ENCODE data around the gene PTDSS2.

PTDSS2 gene

DNA sequence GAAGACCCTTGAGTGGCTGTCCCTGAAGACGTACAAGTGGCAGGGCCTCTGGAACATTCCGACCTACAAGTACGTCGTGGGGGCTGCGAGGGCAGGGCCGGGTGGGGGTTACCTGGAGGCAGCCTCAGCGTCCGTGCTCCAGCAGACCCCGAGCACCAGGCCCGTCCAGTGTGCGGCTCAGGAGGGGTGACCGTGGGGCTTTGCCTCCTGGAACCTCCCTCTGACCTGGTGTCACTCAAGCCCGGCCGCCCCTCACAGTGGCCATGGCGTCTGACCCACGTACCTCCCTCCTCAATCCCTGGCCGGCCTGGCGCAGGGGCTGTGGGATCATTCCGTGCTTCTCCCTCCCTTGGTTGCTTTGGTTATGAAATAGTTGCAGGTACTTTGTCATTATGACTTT, 38.5 kb downstream of the PTDSS2 start:
- DNase-seq = no peak

DNA sequence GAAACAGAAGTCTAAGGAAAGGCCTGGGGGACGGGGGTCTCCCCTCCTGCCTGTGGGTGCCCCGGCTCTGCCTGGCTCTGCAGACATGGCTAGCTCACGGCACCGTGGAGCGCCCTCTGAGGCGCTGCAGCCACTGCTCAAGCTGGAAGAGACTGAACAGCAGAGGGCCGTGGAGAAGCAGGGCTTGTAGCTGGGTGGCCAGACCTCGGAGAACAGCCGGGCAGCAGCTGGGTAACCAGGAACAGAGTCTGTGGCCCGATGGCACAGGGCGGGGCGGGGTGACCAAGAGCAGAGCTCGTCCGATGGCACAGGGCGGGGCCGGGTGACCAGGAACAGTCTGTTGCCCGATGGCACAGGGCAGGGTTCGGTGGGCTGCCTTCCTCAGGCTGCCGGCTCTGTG, 38.9 kb downstream of the PTDSS2 start:
- peak in 2 of 56 donors; percentile 25 to 47 for DNase-seq

DNA sequence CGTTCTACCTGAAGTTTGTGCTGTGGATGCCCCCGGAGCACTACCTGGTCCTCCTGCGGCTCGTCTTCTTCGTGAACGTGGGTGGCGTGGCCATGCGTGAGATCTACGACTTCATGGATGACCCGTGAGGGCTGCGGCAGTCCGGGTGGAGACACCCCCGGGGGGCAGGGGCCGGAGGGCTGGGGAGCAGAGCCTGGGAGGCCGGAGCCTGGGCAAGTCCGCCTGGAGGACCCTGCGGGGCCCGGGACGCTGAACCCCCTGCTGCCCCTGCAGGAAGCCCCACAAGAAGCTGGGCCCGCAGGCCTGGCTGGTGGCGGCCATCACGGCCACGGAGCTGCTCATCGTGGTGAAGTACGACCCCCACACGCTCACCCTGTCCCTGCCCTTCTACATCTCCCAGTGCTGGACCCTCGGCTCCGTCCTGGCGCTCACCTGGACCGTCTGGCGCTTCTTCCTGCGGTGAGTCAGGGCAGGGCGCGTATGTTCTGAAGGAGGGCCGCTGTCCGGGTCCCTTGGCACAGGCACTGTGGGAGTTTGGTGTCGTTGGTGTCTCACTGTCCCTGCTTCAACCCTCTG, 39.6 kb downstream of the PTDSS2 start:
- DNase-seq = no peak

DNA sequence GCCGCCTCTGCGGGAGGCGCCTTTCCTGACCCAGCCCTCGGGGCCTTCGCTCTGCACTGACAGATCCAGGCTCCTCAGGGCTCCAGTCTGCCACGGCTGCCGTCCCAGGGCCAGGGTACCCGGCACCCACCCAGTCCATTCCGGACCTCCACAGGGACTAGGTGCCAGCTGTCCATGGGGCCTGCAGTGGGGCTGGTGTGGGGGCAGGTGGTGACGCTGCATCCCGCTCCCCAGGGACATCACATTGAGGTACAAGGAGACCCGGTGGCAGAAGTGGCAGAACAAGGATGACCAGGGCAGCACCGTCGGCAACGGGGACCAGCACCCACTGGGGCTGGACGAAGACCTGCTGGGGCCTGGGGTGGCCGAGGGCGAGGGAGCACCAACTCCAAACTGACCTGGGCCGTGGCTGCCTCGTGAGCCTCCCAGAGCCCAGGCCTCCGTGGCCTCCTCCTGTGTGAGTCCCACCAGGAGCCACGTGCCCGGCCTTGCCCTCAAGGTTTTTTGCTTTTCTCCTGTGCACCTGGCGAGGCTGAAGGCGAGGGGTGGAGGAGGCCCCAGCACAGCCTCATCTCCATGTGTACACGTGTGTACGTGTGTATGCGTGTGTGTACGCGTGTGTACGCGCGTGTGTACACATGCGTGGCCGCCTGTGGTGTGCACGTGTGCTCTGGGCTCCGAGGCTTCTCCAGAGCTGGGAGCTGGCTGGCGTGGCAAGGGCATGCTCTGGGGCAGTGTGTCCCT, 40.3 kb downstream of the PTDSS2 start:
- no peak for DNase-seq

DNA sequence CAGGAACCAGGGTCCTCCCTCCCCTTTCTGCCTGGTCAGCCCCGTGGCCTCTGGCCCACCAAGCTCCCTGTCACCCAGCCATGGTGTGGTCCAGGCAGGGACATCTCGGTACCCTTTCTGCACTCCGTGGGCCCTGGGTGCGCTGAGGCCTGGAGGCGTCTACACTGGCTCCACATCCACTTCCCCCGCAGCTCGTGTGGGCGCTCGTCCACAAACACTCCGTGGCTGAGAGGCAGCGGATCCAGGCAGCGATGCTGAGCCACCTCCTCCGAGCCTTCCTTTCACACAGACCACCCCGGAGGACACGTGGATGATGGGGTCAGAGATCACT, 40.8 kb downstream of the PTDSS2 start:
- no peak for DNase-seq

DNA sequence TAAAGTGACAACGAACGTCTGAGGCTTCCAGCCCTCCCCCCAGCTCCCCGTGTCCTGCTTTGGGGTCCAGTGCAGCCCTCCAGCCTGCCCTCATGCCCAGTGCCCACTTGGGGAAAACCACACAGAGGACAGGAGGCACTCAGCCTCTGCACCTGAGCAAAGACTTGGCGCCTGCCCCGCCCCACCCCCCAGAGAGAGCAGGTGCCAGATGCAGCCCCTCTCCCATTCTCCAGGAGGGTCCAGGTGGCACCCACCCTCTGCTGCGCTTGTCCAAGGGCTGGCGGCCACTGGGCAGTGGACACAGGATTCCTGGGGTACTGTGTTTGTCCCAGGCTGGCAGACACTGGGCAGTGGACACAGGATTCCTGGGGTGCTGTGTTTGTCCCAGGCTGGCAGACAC, 41.3 kb downstream of the PTDSS2 start:
- DNase-seq = no peak

DNA sequence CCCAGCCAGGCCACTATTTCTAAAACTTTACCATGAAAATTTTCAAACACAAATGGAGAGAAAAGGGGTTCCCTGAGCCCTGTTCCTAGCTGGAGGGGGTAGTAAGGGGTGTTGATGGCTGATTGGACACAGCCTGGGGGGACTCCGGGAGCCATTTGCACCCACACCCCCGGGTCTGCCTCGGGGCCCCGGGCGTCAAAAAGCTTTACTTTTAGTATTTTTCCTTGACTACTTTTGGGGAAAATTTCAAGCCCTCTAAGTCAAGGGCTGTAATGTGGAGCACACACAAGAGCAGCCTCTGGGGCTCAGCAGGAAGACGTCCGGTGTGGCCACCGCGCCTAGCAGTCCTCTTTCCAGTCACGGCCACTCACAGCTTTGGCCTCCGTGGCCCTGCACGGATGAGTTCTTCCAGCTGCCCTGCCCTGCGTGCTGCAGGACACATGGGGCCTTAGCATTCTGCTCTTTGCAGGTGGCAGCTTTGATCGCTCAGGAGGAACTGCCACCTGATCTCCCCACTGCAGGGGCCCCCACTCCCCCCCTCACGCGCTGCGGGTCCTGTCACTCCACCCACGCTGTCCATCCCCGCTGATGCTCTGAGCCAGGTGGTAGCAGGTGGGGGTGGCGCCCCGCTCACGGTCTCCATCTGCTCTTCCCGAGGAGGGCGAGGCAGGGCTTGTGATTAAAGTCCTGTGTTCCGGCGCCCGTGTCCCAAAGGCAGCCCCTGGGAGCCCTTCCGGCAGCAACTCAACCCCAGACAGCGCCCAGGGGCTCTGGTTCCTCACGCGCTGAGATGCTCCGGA, 42.5 kb downstream of the PTDSS2 start:
- DNase-seq = no peak

DNA sequence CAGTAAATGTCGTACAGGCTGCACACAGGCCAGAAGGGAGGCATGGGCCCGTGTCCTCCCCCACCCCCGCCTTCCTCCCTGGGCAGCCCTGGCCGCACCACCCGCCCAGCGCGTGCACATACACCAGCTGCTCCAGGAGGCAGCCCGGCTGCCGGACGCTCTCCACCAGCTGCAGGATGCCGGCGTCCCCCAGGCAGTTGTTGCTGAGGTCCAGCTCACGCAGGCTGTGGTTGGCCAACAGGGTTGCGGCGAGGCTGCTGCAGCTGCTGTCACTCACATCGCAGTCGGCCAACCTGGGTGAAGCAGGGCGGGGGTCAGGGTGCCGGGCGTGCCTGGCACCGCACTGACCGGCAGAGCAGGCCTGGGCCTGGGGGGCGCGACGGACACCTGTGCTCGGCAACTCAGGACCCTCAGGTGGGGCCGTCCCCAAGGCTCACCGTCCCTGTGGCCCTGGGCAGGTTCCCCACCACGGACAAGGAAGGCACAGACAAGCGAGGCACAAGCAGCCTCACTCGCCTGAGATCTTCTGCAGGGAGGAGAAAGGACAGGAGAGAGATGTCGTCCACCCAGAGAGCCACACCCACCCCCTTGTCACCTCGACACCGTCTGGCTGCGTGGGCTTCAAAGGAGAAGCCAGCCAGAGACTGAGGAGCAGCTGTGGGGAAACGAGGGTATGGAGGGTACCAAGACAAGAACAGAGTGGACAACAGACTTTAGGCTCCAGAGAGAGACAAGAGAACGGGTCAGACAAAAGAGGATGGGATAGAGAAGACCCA, 44.9 kb downstream of the PTDSS2 start:
- DNase-seq = peak in 52 of 56 donors; percentile 25 to 94 (median 73)

DNA sequence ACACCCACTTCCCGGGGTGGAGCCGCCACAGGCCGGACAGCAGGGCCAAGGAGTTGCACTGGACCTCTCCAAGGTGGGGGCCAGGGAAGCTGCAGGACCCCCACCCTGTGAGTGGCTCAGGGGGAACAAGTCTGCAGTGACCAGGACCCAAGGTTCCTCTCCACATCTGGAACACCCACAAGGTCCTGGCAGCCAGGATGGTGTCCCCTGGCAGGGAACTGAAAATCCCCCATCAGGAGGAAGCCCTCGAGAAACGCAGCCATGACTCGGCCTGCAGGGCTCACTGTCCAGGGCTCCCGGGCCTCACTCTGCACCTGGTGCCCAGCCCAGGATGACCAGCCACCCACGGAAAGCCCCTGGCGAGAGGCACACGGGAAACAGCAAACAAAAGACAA, 45.5 kb downstream of the PTDSS2 start:
- no peak for DNase-seq

DNA sequence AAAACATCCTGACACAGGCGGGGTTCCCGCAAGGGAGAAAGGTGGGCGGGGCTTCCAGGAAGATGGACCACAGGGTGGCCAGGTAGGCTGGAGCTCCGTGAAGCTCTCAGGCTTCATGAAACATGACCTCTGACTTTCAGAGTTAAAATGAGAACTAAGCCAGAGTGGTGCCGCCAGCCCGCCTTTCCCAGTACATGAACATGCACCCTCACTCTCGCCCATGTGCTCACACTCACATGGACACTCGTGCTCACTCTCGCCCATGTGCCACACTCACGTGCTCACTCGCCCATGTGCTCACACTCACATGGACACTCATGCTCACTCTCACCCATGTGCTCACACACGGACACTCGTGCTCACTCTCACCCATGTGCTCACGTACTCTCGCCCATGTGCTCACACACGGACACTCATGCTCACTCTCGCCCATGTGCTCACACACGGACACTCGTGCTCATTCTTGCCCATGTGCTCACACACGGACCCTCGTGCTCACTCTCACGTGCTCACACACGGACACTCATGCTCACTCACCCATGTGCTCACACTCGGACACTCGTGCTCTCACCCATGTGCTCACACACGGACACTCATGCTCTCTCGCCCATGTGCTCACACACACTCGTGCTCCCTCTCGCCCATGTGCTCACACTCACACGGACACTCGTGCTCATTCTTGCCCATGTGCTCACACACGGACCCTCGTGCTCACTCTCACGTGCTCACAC, 46.9 kb downstream of the PTDSS2 start:
- peak in 1 of 56 donors; percentile 42 for DNase-seq

DNA sequence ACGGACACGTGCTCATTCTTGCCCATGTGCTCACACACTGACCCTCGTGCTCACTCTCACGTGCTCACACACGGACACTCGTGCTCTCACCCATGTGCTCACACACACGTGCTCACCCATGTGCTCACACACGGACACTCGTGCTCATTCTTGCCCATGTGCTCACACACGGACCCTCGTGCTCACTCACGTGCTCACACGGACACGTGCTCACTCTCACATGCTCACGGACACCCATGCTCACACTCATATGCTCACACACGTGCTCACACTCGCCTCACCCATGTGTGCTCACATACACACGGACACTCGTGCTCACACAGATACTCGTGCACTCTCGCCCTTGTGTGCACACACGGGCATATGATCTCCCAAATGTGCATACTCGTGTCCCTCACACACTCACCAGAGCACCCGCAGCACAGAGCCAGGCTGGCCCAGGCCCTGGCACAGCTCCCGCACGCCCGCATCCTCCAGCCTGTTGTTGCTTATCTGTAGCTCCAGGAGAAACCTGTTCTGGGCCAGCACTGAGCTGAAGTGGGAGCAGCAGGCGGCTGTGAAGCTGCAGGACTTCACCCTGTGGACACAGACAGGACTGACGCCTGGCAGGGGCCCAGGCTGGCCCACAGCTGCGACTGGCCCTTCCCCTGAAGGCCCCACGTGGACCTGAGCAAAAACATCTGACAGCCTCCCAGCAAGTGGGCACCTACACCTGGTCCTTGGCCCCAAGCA, 47.7 kb downstream of the PTDSS2 start:
- no peak for DNase-seq

DNA sequence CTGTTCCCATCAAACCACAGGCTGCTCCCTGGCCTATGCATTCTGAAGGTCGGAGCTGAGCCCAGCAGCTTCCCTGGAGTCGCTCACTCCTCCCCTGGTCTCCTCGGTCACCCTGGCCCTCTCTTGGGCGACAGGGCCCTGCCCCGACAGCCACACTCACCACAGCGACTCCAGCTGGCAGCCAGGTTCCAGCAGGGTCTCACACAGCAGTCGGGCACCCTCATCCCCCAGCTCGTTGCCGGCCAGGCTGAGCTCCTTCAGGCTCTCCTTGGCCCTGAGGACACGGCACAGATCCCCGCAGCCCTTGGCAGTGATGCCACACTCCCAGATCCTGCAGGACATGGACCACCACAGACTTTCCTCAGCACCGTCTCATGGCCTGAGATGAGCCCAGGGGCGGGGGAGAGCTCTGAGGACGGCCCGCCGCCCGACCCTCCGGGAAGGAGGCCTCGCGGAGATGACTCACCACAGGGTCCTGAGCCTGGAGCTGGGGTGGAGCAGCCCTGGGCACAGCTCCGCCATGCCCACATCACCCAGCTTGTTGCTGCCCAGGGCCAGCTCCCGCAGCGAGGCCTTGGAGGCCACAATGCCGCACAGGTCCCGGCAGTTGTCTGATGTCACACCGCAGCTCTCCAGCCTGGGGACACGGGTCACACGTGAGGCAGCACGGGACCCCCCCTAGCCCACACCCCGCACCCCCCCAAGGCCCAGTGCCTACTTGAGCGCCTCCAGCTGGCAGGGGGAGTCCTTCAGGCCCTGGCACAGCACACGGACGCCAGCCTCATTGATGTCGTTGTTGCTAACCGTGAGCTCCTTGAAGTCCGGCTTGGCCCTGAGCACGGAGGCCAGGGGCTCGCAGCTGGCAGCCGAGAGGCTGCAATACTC, 48.5 kb downstream of the PTDSS2 start:
- no peak for DNase-seq

DNA sequence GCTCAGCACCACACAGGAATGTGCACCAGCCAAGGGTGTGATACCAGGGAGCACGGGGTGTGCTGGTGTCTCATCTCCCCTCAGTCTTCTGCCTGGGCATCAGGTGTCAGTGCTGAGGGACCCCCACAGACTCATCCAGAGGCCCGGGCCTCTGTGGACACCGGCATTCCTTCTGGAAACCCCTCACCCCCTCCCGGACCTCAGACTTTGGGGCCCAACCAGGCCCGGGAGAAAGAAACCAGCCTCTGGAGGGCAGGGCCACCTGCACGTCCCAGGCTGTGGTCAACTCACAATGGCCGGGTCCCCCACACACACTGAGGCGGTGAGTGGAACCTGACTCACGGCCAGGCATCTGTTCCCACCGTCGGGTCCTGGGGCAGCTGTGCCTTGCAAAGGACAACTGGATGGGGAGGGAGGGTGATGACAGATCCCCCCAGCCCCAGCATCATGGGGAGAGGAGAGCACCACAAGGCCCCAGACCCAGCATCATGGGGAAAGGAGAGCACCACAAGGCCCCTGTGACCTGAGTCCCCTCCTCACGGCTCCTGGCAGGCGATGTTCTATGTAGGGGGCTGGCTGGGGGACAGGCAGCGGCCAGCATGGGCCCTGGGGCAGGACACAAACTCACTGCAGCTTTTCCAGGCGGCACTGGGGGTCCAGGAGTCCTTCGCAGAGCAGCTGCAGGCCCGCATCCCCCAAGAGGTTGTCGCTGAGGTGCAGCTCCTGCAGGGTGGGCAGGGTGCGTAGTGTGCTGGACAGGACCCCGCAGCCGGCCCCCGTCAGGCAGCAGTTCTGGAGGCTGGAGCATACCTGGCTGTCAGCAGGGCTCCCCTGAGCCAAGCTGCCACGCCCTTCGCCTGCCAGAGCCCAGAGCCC, 49.4 kb downstream of the PTDSS2 start:
- no peak for DNase-seq

DNA sequence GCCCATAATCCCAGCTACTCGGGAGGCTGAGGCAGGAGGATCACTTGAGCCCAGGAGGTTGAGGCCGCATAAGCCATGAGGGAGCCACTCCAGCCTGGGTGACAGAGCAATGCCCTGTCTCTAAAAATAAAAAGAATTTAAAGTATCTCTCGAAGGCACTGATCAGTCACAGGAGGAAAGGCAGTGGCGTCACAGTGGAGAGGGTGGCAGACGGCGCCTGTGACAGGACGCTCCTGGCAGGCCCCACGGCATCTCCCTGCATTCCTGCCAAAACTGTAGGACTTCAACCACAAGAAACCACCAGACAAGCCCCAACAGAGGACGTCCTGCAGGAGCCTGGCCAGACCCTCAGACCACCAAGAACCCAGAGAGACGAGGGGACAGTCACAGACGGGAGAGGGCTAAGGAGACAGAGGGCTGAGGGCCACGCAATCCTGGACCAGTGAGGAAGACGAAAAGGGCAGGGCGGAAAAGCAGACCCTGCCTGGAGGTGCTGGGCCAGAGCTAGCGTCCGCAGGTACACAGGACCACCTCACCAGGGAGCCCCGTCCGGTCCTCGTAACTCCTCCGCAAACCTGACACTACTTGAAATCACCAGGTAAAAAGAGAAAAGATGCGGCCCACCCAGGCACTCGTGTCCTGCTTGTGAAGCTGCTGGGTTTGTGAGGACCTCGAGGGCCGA, 51.1 kb downstream of the PTDSS2 start:
- no peak for DNase-seq

DNA sequence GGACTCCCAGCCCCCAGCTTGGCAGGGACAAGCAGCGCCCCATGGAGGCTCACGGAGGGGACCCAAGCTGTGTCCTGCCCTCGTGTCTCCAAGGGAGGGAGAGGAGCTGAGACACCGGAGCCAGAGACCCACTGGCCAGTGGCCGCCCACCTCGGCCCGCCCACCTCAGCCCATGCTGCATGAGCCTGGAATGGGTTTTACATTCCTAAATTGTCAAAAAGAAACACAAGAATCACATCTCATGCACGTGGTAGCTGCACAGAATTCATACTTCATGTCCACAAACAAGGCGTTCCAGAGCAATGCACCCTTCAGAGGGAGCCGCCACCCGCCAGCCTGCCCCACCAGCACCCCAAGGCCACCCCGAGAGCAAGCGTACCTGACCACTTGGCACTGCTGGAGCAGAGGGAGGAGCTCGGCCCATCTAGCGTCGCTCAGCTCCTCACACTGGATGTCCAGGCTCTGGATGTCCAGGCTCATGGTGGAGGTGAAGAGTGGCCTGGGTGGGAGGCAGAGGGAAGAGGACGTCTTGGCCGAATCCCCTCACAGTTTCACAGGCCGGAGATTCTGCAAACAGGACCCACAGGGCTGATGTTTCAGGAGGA, 51.7 kb downstream of the PTDSS2 start:
- DNase-seq = no peak

DNA sequence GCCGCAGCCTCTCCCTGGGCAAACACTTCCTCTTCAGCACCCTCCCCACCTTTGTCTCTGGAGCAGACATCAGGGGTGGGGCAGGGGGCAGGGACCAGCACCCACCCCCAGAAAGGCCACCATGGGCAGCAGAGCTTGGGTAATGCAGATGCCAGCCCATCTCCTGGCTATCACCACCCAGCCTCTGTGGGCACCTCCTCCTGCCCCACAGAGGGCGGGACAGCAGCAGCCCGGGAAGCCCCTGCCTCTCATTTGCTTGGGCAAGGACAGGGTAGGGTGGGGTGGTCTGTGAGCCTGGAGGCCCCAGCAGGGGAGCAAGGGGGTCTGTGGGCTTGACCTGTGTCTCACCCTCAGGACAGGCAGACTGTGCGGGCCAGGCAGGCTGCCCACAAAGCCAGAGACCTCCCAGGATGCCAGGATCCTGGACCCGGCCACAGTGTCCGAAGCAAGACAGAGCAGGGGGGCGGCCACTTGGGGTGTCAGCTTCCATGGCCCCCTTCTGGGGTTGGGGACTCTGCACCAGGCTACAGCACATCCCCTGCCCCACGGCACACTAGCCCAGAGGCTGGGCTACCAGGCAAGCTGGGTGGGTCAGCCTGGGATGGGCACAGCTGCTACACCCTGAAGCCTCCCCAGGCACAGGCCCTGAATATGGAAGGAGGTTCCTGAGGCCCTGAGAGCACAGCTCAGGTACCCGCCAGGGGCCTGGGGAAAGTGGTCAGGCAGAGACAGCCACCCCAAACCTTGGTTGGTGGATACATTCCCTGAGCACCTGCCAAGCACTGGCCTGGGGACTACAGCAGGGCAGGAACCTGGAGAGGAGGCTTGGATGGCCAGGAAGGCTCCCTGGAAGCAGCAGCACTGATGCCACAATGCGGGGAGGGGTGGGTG, 52.5 kb downstream of the PTDSS2 start:
- no peak for DNase-seq

Measured in amygdala (tissue), 56 donors.